Stimulated activated CD8-positive, alpha-beta memory T cell treated with anti-CD3 and anti-CD28 coated beads, Interleukin-12 subunit alpha, Interleukin-12 subunit beta, amount 100 ng/mL, for 24 hours (primary cell): ENCODE data around the gene PINK1.
"Not testable (repeated sequence)": the region's sequence is repeated elsewhere in the genome, so short reads cannot be mapped to it uniquely, and the experiment has no call there.

Experiments used
- DNase-seq: peaks from one replicate; pipeline ENCODE4 v3.0.0-alpha.2; 2020; ENCODE audit errors: extremely low read depth

The PINK1 gene

GRCh38 chr1:20645414-20645813 lies 12.2 kb downstream of the PINK1 start:
- DNase-seq = no peak

GRCh38 chr1:20648438-20648837 lies 15.2 kb downstream of the PINK1 start:
- no peak for DNase-seq

GRCh38 chr1:20648946-20649345 lies 15.7 kb downstream of the PINK1 start:
- no peak for DNase-seq

- no peak for DNase-seq
Observed at GRCh38 chr1:20652300-20652699, 19.0 kb downstream of the PINK1 start.

GRCh38 chr1:20654104-20654690 lies 20.9 kb downstream of the PINK1 start:
- DNase-seq = no peak

- DNase-seq = no peak
Observed at GRCh38 chr1:20657024-20657423, 23.8 kb downstream of the PINK1 start.

- no peak for DNase-seq
Observed at GRCh38 chr1:20658166-20658915, 25.1 kb downstream of the PINK1 start.

GRCh38 chr1:20660363-20660762 lies 27.1 kb downstream of the PINK1 start:
- DNase-seq = no peak

GRCh38 chr1:20660847-20661206 lies 27.6 kb downstream of the PINK1 start:
- no peak for DNase-seq

- DNase-seq = peak; percentile 93
Observed at GRCh38 chr1:20661207-20662109, 28.2 kb downstream of the PINK1 start, which contains the start of gene DDOST. TSS of gene DDOST (minus strand) at chr1:20661369. CDS start at chr1:20661350, 19 bp downstream.

GRCh38 chr1:20662110-20662475 lies 28.8 kb downstream of the PINK1 start:
- DNase-seq = no peak

GRCh38 chr1:20663365-20663764 lies 30.1 kb downstream of the PINK1 start:
- DNase-seq = no peak

- DNase-seq = no peak
Observed at GRCh38 chr1:20663969-20664715, 30.9 kb downstream of the PINK1 start.

- DNase-seq = no peak
Observed at GRCh38 chr1:20665726-20666125, 32.5 kb downstream of the PINK1 start.

- no peak for DNase-seq
Observed at GRCh38 chr1:20666146-20666545, 32.9 kb downstream of the PINK1 start.

- no peak for DNase-seq
Observed at GRCh38 chr1:20666804-20667203, 33.5 kb downstream of the PINK1 start.

- no peak for DNase-seq
Observed at GRCh38 chr1:20668581-20668980, 35.3 kb downstream of the PINK1 start.

- DNase-seq = no peak
Observed at GRCh38 chr1:20670936-20671335, 37.7 kb downstream of the PINK1 start.

GRCh38 chr1:20672265-20672632 lies 39.0 kb downstream of the PINK1 start:
- no peak for DNase-seq

- not testable (repeated sequence) for DNase-seq
Observed at GRCh38 chr1:20673626-20674025, 40.4 kb downstream of the PINK1 start.

GRCh38 chr1:20678599-20678998 lies 45.3 kb downstream of the PINK1 start:
- no peak for DNase-seq

- no peak for DNase-seq
Observed at GRCh38 chr1:20680269-20680668, 47.0 kb downstream of the PINK1 start.
